ENCODE measurements around the gene SH3GL1.

SH3GL1 gene

GRCh38 chr19:4390017-4390566 is 10.3 kb downstream of the SH3GL1 start:
- Histone ChIP-seq H3K27me3 (ENCODE audit: control insufficient read depth in 1 of 2, insufficient read depth in 1 of 2, low read length in 2 of 2) (no peaks in the 10 kb centered on the region), H3K9me3 (ENCODE audit: control insufficient read depth, low read length) (no peaks in the 10 kb centered on the region), H2BK12ac (ENCODE audit: low read length in 2 of 2) (peak overlapping the region in 1 of 2 experiments; percentile 33), H3K14ac (ENCODE audit: low read length in 2 of 2) (peak overlapping the region in 1 of 2 experiments; percentile 72), H2BK120ac (ENCODE audit: low read depth, low read length) (no peak overlapping the region), H4K91ac (ENCODE audit: low read length) (peak overlapping the region; percentile 5), H3K4me2 (ENCODE audit: low read length, poor library complexity, severe bottlenecking) (peak overlapping the region; percentile 60), H3K4me1 (ENCODE audit: control insufficient read depth, insufficient read depth, low read depth, low read length) (peaks cover 63% of the 10 kb centered on the region), H3K9ac (ENCODE audit: low read length) (peak overlapping the region; percentile 82), H3K27ac (ENCODE audit: low read length, poor library complexity, severe bottlenecking) (peak overlapping the region; percentile 85), H2AFZ (ENCODE audit: low read depth, low read length) (no peak overlapping the region), H2AK5ac (ENCODE audit: low read length, severe bottlenecking) (no peak overlapping the region), H3K4ac (ENCODE audit: low read depth in 1 of 2, low read length in 2 of 2) (peak overlapping the region in 1 of 2 experiments; percentile 45), H3K18ac (ENCODE audit: low read depth in 1 of 2, low read length in 2 of 2) (peak overlapping the region; percentile 56 to 81), H3K79me1 (replicated peaks; ENCODE audit: low read length, poor library complexity, severe bottlenecking) (peaks cover 2% of the 10 kb centered on the region), H3K4me3 (ENCODE audit: insufficient read depth in 1 of 2, low read depth in 1 of 2, low read length in 2 of 2) (peak overlapping the region in 1 of 2 experiments; percentile 62), H4K8ac (ENCODE audit: low read length) (peak overlapping the region; percentile 5), H3K36me3 (ENCODE audit: control insufficient read depth in 1 of 2, insufficient read depth in 2 of 2, low read depth in 1 of 2, low read length in 2 of 2) (peaks cover 29 to 30% of the 10 kb centered on the region in 2 experiments), H3K23ac (ENCODE audit: low read length in 2 of 2) (no peak overlapping the region), H2BK15ac (ENCODE audit: low read depth, poor library complexity, severe bottlenecking) (no peak overlapping the region), H2BK5ac (ENCODE audit: low read depth, low read length, poor library complexity, severe bottlenecking) (no peak overlapping the region)
- WGBS, result 43% methylated on average over 12 of the region's 12 CpGs
- peak; percentile 67 for DNase-seq

DNA sequence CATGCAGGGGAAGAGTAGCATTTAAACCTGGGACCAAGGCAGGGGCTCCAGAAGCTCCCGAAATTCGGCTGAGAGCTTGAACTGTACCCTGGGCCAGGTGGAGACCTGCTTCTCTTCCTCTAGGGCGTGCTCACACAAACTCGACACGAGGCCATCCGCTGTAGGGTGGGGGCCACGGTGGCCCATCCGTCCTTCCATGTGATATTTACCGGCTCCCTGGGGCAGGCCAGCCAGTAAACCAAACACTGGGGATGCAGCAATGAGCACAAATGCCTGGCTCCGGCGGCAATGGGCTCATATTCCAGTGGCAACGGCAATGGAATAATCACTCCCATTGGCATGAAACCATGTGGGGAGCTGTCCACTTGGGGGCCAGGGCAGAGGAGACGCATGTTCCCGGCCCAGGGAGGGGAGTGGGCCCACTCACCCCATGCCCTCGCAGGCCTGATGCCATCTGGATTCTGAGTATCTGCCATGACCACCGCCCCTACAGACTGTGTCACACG is 10.8 kb downstream of the SH3GL1 start:
- Histone ChIP-seq H2BK120ac (ENCODE audit: low read depth, low read length) (no peak overlapping the region), H4K8ac (ENCODE audit: low read length) (peak overlapping the region; percentile 5), H3K9me3 (ENCODE audit: control insufficient read depth, low read length) (no peaks in the 10 kb centered on the region), H3K23ac (ENCODE audit: low read length in 2 of 2) (no peak overlapping the region), H3K14ac (ENCODE audit: low read length in 2 of 2) (peak overlapping the region in 1 of 2 experiments; percentile 72), H2AFZ (ENCODE audit: low read depth, low read length) (no peak overlapping the region), H3K9ac (ENCODE audit: low read length) (peak overlapping the region; percentile 82), H3K27ac (ENCODE audit: low read length, poor library complexity, severe bottlenecking) (peak overlapping the region; percentile 85), H3K79me1 (replicated peaks; ENCODE audit: low read length, poor library complexity, severe bottlenecking) (peaks cover 2% of the 10 kb centered on the region), H3K4me1 (ENCODE audit: control insufficient read depth, insufficient read depth, low read depth, low read length) (peaks cover 67% of the 10 kb centered on the region), H2BK12ac (ENCODE audit: low read length in 2 of 2) (peak overlapping the region in 1 of 2 experiments; percentile 33), H4K91ac (ENCODE audit: low read length) (peak overlapping the region; percentile 5), H3K36me3 (ENCODE audit: control insufficient read depth in 1 of 2, insufficient read depth in 2 of 2, low read depth in 1 of 2, low read length in 2 of 2) (peaks cover 28 to 29% of the 10 kb centered on the region in 2 experiments), H3K27me3 (ENCODE audit: control insufficient read depth in 1 of 2, insufficient read depth in 1 of 2, low read length in 2 of 2) (no peaks in the 10 kb centered on the region), H3K18ac (ENCODE audit: low read depth in 1 of 2, low read length in 2 of 2) (peak overlapping the region; percentile 56 to 81), H2AK5ac (ENCODE audit: low read length, severe bottlenecking) (peak overlapping the region; percentile 6), H3K4ac (ENCODE audit: low read depth in 1 of 2, low read length in 2 of 2) (peak overlapping the region; percentile 18 to 45), H3K4me2 (ENCODE audit: low read length, poor library complexity, severe bottlenecking) (no peak overlapping the region), H2BK15ac (ENCODE audit: low read depth, poor library complexity, severe bottlenecking) (no peak overlapping the region), H2BK5ac (ENCODE audit: low read depth, low read length, poor library complexity, severe bottlenecking) (no peak overlapping the region), H3K4me3 (ENCODE audit: insufficient read depth in 1 of 2, low read depth in 1 of 2, low read length in 2 of 2) (peak overlapping the region in 1 of 2 experiments; percentile 62)
- 80% methylated on average over 17 of the region's 17 CpGs for WGBS
- DNase-seq, result no peak

GRCh38 chr19:4389064-4389375 is 11.3 kb downstream of the SH3GL1 start:
- no peak overlapping the region for H2AK5ac ChIP-seq (ENCODE audit: low read length, severe bottlenecking)
- H3K9ac ChIP-seq (ENCODE audit: low read length), result peak overlapping the region; percentile 21
- H3K9me3 ChIP-seq (ENCODE audit: control insufficient read depth, low read length), result no peaks in the 10 kb centered on the region
- H4K8ac ChIP-seq (ENCODE audit: low read length), result peak overlapping the region; percentile 47
- no peak overlapping the region for H3K27ac ChIP-seq (ENCODE audit: low read length, poor library complexity, severe bottlenecking)
- no peak overlapping the region for H3K4me2 ChIP-seq (ENCODE audit: low read length, poor library complexity, severe bottlenecking)
- no peak overlapping the region for H3K18ac ChIP-seq (ENCODE audit: low read depth in 1 of 2, low read length in 2 of 2)
- H4K91ac ChIP-seq (ENCODE audit: low read length), result peak overlapping the region; percentile 74
- WGBS, result 90% methylated on average over 9 of the region's 9 CpGs
- peak overlapping the region; percentile 17 to 46 for H2BK12ac ChIP-seq (ENCODE audit: low read length in 2 of 2)
- H2BK120ac ChIP-seq (ENCODE audit: low read depth, low read length), result no peak overlapping the region
- H2BK5ac ChIP-seq (ENCODE audit: low read depth, low read length, poor library complexity, severe bottlenecking), result no peak overlapping the region
- H3K14ac ChIP-seq (ENCODE audit: low read length in 2 of 2), result no peak overlapping the region
- no peak overlapping the region for H3K4me3 ChIP-seq (ENCODE audit: insufficient read depth in 1 of 2, low read depth in 1 of 2, low read length in 2 of 2)
- peak overlapping the region in 1 of 2 experiments; percentile 6 for H3K23ac ChIP-seq (ENCODE audit: low read length in 2 of 2)
- peaks cover 4% of the 10 kb centered on the region for H3K79me1 ChIP-seq (replicated peaks; ENCODE audit: low read length, poor library complexity, severe bottlenecking)
- H2BK15ac ChIP-seq (ENCODE audit: low read depth, poor library complexity, severe bottlenecking), result peak overlapping the region; percentile 12
- no peak overlapping the region for H2AFZ ChIP-seq (ENCODE audit: low read depth, low read length)
- H3K4me1 ChIP-seq (ENCODE audit: control insufficient read depth, insufficient read depth, low read depth, low read length), result peaks cover 66% of the 10 kb centered on the region
- DNase-seq, result no peak
- H3K4ac ChIP-seq (ENCODE audit: low read depth in 1 of 2, low read length in 2 of 2), result no peak overlapping the region
- H3K36me3 ChIP-seq (ENCODE audit: control insufficient read depth in 1 of 2, insufficient read depth in 2 of 2, low read depth in 1 of 2, low read length in 2 of 2), result peaks cover 30 to 34% of the 10 kb centered on the region in 2 experiments
- no peaks in the 10 kb centered on the region for H3K27me3 ChIP-seq (ENCODE audit: control insufficient read depth in 1 of 2, insufficient read depth in 1 of 2, low read length in 2 of 2)

DNA sequence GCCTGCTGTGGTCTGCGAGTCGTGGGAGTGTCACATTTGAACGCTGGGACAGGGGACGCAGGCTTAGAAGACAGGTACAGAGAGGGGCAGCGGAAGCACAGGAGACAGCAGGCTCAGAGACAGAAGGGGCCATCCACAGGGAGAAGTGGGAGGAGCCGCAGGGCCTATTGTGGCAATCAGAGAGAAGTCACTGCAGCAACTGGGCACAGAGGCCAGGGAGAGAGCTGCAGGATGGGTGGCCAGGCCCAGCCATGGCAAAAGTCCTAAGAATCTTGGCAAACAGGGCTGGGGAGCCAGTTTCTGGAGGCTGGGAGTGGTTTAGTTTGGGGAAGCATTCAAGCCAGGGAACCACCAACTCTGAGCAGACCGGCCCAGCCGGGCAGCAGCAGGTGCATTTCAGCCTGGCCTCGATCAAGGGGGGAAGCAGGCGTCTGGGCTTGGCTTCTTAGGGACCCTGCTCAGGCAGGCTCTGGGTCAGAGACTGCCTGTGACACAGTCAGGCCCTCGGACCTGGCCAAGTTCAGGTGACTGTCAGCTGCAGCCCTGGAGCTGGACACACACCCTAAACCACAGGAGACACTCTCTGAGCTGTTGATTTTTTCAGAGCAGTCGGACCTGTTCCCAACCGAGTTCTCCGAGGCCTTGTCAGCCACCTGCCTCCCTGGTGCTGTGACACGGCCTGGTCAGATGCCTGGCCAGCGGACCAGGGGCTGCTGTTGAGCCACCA is 11.8 kb downstream of the SH3GL1 start:
- H2BK12ac ChIP-seq (ENCODE audit: low read length in 2 of 2), result peak overlapping the region in 1 of 2 experiments; percentile 46
- H3K27me3 ChIP-seq (ENCODE audit: control insufficient read depth in 1 of 2, insufficient read depth in 1 of 2, low read length in 2 of 2), result no peaks in the 10 kb centered on the region
- H3K36me3 ChIP-seq (ENCODE audit: control insufficient read depth in 1 of 2, insufficient read depth in 2 of 2, low read depth in 1 of 2, low read length in 2 of 2), result peaks cover 35 to 40% of the 10 kb centered on the region in 2 experiments
- peaks cover 64% of the 10 kb centered on the region for H3K4me1 ChIP-seq (ENCODE audit: control insufficient read depth, insufficient read depth, low read depth, low read length)
- no peak overlapping the region for H3K27ac ChIP-seq (ENCODE audit: low read length, poor library complexity, severe bottlenecking)
- peaks cover 6% of the 10 kb centered on the region for H3K79me1 ChIP-seq (replicated peaks; ENCODE audit: low read length, poor library complexity, severe bottlenecking)
- 93% methylated on average over 16 of the region's 16 CpGs for WGBS
- H3K4ac ChIP-seq (ENCODE audit: low read depth in 1 of 2, low read length in 2 of 2), result no peak overlapping the region
- no peak overlapping the region for H2AFZ ChIP-seq (ENCODE audit: low read depth, low read length)
- no peak overlapping the region for H4K8ac ChIP-seq (ENCODE audit: low read length)
- no peak overlapping the region for H3K4me2 ChIP-seq (ENCODE audit: low read length, poor library complexity, severe bottlenecking)
- H2BK120ac ChIP-seq (ENCODE audit: low read depth, low read length), result no peak overlapping the region
- no peak for DNase-seq
- H2BK15ac ChIP-seq (ENCODE audit: low read depth, poor library complexity, severe bottlenecking), result peak overlapping the region; percentile 12
- no peak overlapping the region for H2BK5ac ChIP-seq (ENCODE audit: low read depth, low read length, poor library complexity, severe bottlenecking)
- H3K23ac ChIP-seq (ENCODE audit: low read length in 2 of 2), result no peak overlapping the region
- peak overlapping the region; percentile 21 for H3K9ac ChIP-seq (ENCODE audit: low read length)
- H4K91ac ChIP-seq (ENCODE audit: low read length), result peak overlapping the region; percentile 25
- no peaks in the 10 kb centered on the region for H3K9me3 ChIP-seq (ENCODE audit: control insufficient read depth, low read length)
- no peak overlapping the region for H3K4me3 ChIP-seq (ENCODE audit: insufficient read depth in 1 of 2, low read depth in 1 of 2, low read length in 2 of 2)
- peak overlapping the region; percentile 63 for H2AK5ac ChIP-seq (ENCODE audit: low read length, severe bottlenecking)
- H3K18ac ChIP-seq (ENCODE audit: low read depth in 1 of 2, low read length in 2 of 2), result peak overlapping the region in 1 of 2 experiments; percentile 34
- H3K14ac ChIP-seq (ENCODE audit: low read length in 2 of 2), result peak overlapping the region in 1 of 2 experiments; percentile 77

All from mesenchymal stem cell (in vitro differentiated cells and primary cell).